ENCODE results near the gene HYOU1.

The HYOU1 gene

DNA sequence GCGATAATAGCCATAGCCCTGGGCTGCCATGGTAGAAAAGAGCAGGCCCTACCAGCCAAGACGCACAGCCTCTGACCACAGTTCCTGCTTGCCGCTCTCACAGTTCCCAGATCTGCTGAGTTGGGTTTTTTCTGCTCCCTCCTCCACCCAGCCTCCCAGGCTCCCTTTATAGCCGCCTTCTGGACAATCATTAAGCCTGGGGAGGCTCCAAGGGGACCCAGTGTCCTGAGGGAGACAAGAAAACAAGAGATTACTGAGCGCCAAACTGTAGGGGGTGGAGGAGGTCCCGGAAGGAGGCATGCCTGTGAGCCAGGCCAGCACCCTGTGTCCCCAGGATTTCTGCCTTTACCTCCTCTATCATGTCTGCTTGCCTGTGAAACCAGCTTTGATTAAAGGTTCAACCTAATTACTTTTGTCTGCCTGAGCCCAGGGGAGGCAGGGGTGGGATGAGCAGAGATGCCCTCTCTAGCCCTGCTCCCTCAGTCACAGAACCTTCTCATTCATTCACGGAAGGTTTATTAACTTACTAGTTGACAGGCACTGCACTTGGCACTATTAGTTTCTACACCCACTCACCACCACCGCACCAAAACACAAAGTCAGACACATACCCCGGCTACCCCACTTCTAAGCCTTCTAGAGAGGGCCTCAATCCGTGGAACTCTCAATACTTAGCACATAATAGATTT lies 27.5 kb downstream of the HYOU1 start (continued):
- TF ChIP-seq, protein P1, sequence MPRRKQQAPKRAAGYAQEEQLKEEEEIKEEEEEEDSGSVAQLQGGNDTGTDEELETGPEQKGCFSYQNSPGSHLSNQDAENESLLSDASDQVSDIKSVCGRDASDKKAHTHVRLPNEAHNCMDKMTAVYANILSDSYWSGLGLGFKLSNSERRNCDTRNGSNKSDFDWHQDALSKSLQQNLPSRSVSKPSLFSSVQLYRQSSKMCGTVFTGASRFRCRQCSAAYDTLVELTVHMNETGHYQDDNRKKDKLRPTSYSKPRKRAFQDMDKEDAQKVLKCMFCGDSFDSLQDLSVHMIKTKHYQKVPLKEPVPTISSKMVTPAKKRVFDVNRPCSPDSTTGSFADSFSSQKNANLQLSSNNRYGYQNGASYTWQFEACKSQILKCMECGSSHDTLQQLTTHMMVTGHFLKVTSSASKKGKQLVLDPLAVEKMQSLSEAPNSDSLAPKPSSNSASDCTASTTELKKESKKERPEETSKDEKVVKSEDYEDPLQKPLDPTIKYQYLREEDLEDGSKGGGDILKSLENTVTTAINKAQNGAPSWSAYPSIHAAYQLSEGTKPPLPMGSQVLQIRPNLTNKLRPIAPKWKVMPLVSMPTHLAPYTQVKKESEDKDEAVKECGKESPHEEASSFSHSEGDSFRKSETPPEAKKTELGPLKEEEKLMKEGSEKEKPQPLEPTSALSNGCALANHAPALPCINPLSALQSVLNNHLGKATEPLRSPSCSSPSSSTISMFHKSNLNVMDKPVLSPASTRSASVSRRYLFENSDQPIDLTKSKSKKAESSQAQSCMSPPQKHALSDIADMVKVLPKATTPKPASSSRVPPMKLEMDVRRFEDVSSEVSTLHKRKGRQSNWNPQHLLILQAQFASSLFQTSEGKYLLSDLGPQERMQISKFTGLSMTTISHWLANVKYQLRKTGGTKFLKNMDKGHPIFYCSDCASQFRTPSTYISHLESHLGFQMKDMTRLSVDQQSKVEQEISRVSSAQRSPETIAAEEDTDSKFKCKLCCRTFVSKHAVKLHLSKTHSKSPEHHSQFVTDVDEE (CRISPR knock-in tag; IDR thresholded peaks at IDR 0.05) = no peak

DNA sequence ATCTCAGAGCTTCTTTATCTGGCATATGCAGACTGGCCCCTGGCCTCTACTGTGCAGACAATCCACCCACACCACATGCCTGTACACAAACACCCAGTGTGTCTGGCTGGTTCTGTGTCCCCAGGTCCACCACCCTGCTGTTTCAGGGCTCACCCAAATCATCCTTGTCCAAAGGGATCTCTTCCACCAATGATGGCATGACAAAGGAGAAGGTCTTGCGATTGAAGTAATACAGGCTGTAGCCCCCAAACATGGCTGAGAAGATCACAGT lies 28.0 kb downstream of the HYOU1 start:
- no peak for ATAC-seq
- TF ChIP-seq, protein P2, sequence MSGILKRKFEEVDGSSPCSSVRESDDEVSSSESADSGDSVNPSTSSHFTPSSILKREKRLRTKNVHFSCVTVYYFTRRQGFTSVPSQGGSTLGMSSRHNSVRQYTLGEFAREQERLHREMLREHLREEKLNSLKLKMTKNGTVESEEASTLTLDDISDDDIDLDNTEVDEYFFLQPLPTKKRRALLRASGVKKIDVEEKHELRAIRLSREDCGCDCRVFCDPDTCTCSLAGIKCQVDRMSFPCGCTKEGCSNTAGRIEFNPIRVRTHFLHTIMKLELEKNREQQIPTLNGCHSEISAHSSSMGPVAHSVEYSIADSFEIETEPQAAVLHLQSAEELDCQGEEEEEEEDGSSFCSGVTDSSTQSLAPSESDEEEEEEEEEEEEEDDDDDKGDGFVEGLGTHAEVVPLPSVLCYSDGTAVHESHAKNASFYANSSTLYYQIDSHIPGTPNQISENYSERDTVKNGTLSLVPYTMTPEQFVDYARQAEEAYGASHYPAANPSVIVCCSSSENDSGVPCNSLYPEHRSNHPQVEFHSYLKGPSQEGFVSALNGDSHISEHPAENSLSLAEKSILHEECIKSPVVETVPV (CRISPR knock-in tag; IDR thresholded peaks at IDR 0.05) = no peak
- TF ChIP-seq ZFP3 (CRISPR knock-in tag; IDR thresholded peaks at IDR 0.05) (no peak), CSDC2 (CRISPR knock-in tag; IDR thresholded peaks at IDR 0.05) (no peak), ZC3H10 (CRISPR knock-in tag; IDR thresholded peaks at IDR 0.05) (no peak), ZNF565 (CRISPR knock-in tag; conservative IDR thresholded peaks at IDR 0.05; ENCODE audit: low read depth) (no peak), PPARA (CRISPR knock-in tag; IDR thresholded peaks at IDR 0.05; ENCODE audit: borderline replicate concordance) (no peak), POU6F1 (CRISPR knock-in tag; IDR thresholded peaks at IDR 0.05; ENCODE audit: borderline replicate concordance, low read depth) (no peak), ARNTL (CRISPR knock-in tag; IDR thresholded peaks at IDR 0.05; ENCODE audit: borderline replicate concordance, low read depth) (no peak), PATZ1 (CRISPR knock-in tag; IDR thresholded peaks at IDR 0.05; ENCODE audit: borderline replicate concordance) (no peak), OSR1 (CRISPR knock-in tag; IDR thresholded peaks at IDR 0.05) (no peak), ZNF8 (CRISPR knock-in tag; IDR thresholded peaks at IDR 0.05) (no peak), RARB (CRISPR knock-in tag; IDR thresholded peaks at IDR 0.05) (no peak)
- TF ChIP-seq, protein P1 (CRISPR knock-in tag; IDR thresholded peaks at IDR 0.05) = no peak

DNA sequence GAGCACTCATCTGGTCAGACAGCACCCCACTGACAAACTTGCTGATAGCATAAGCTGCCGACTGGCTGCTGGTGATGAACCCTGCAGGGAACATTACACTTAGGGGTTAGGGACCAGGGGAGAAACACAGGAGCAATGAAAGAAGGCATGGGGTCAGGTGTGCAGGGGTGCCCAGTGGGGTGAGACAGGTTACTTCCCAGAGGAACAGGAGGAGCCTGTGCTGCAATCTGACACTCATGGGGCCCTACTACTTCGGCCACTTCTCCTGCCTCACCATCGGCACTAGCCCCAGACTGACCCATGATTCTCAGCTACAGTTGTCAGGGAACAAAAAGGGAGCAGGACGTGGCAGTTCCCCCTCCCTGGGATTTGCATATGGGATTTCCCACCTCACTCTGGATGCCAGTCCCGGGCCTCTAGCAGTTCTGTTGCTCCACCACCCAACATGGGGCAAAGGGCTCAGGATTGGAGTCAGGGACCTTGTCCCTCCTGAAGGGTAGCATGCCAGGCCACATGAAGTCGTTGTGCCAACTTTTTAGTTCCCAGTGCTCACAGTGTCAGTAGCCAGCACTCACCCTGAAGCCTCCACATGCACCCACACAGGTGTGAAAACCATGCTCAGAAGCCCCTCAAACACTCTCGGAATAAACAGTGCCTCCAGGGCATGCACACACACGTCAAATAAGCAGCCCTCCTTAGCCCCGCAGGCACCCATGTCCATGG lies 28.5 kb downstream of the HYOU1 start:
- TF ChIP-seq GLIS3 (CRISPR knock-in tag; IDR thresholded peaks at IDR 0.05) (no peak), ARNTL (CRISPR knock-in tag; IDR thresholded peaks at IDR 0.05; ENCODE audit: borderline replicate concordance, low read depth) (no peak), ZNF565 (CRISPR knock-in tag; conservative IDR thresholded peaks at IDR 0.05; ENCODE audit: low read depth) (no peak), SNAI2 (CRISPR knock-in tag; IDR thresholded peaks at IDR 0.05) (no peak), ZNF70 (CRISPR knock-in tag; IDR thresholded peaks at IDR 0.05) (no peak), OSR1 (CRISPR knock-in tag; IDR thresholded peaks at IDR 0.05) (no peak), TCF4 (CRISPR knock-in tag; IDR thresholded peaks at IDR 0.05; ENCODE audit: borderline replicate concordance) (no peak), PATZ1 (CRISPR knock-in tag; IDR thresholded peaks at IDR 0.05; ENCODE audit: borderline replicate concordance) (no peak), CSDC2 (CRISPR knock-in tag; IDR thresholded peaks at IDR 0.05) (no peak), ZFP3 (CRISPR knock-in tag; IDR thresholded peaks at IDR 0.05) (no peak), ESRRG (CRISPR knock-in tag; IDR thresholded peaks at IDR 0.05) (no peak), ZC3H10 (CRISPR knock-in tag; IDR thresholded peaks at IDR 0.05) (no peak), BACH2 (CRISPR knock-in tag; IDR thresholded peaks at IDR 0.05; ENCODE audit: borderline replicate concordance) (no peak), TOX (CRISPR knock-in tag; IDR thresholded peaks at IDR 0.05; ENCODE audit: borderline replicate concordance) (no peak), PPARA (CRISPR knock-in tag; IDR thresholded peaks at IDR 0.05; ENCODE audit: borderline replicate concordance) (no peak)
- TF ChIP-seq, protein P2 (CRISPR knock-in tag; IDR thresholded peaks at IDR 0.05) = no peak
- no peak for ATAC-seq

Measured in SK-N-SH treated with all-trans-retinoic acid at 6 μM for 48 hours (cell line).